ENCODE results near the gene MACROD2.

Gene MACROD2

DNA sequence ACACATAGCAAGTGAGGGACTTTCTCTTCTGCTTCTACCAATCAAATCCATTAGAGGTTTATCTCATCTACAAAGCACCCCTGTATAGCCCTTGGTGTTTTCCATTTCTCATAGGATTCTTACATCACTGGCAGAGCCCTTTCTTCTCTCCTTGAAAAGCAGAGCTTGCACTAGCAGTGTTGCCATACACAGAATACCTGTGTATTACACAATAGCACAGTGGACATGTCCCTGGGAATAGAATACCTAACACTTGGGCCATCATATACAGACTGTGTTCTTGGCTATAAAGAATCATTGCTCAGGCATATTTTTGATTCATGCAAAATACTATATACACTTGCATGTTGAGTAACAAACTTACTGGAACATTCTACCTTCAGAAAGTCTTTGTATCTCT, 1996.0 kb downstream of the MACROD2 start:
- H3K4me3 ChIP-seq (ENCODE audit: low read depth, low read length): no peak overlapping the region
- TF ChIP-seq, protein P1, sequence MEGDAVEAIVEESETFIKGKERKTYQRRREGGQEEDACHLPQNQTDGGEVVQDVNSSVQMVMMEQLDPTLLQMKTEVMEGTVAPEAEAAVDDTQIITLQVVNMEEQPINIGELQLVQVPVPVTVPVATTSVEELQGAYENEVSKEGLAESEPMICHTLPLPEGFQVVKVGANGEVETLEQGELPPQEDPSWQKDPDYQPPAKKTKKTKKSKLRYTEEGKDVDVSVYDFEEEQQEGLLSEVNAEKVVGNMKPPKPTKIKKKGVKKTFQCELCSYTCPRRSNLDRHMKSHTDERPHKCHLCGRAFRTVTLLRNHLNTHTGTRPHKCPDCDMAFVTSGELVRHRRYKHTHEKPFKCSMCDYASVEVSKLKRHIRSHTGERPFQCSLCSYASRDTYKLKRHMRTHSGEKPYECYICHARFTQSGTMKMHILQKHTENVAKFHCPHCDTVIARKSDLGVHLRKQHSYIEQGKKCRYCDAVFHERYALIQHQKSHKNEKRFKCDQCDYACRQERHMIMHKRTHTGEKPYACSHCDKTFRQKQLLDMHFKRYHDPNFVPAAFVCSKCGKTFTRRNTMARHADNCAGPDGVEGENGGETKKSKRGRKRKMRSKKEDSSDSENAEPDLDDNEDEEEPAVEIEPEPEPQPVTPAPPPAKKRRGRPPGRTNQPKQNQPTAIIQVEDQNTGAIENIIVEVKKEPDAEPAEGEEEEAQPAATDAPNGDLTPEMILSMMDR (IDR thresholded peaks at IDR 0.05; ENCODE audit: insufficient read depth, low read depth, low read length, missing control alignments): no peak
- no peak for DNase-seq (ENCODE audit: low read depth)

DNA sequence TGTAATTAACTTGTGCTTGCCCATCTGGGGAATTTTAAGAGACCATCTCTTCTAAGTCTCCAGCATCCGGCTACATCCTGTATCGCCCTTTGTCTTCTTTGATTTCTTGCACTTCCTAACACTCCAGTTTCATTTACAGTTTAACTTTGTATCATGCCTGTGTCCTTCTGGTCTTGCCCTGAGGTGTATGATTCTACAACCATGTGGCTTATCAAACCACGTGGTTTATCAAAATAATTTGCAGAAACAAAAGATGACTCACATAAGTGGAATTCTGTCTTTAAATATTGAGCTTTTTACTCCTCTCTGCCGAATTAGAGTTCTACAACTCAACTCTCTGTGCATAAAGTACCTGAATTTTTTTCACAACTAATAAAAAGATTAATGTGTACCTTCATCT, 1997.2 kb downstream of the MACROD2 start:
- DNase-seq (ENCODE audit: low read depth): no peak
- TF ChIP-seq, protein P1 (IDR thresholded peaks at IDR 0.05; ENCODE audit: insufficient read depth, low read depth, low read length, missing control alignments): no peak
- H3K4me3 ChIP-seq (ENCODE audit: low read depth, low read length): no peak overlapping the region

DNA sequence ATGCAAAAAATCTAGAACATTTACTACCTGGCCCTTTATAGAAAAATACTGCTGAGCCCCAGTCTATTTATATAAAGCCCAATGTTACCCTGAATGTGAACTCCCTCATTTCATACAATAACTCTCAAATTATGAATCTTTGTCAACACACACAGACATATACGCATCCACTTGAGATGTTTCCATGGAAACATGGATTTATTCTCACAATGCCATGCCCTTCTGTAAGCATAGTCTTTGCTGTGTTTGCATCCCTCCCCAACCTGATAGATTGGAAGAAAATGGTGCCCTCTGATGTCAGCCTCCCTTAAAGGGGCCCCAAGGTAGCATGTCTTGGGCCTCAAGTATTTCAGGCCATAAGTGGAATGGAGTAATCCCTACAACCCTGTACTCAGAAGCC, 2004.8 kb downstream of the MACROD2 start:
- TF ChIP-seq, protein P1 (IDR thresholded peaks at IDR 0.05; ENCODE audit: insufficient read depth, low read depth, low read length, missing control alignments): no peak

DNA sequence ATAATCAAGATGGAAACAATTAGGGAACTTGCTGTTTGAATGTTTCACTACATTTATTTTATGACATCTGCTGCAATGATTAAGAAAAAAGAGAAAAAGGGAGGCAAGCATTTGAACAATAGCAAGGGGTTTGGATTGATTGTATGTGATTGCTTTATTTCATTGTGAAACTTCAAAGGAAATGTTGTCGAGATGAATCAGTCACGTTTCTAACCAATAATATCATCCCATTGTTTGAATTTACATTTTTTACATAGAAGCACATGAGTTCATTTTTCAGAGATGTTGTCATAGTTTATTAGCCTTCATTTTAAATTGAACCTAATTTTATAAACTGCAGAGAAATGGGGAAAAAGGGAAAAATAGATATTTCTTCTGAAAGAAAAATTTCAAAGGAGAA, 2006.0 kb downstream of the MACROD2 start:
- H3K4me3 ChIP-seq (ENCODE audit: low read depth, low read length): no peak overlapping the region
- TF ChIP-seq, protein P1 (IDR thresholded peaks at IDR 0.05; ENCODE audit: insufficient read depth, low read depth, low read length, missing control alignments): no peak
- no peak for DNase-seq (ENCODE audit: low read depth)

More for the DNA sequence above, 2004.8 kb downstream of the MACROD2 start:
- no peak for DNase-seq (ENCODE audit: low read depth)
- H3K4me3 ChIP-seq (ENCODE audit: low read depth, low read length): no peak overlapping the region

DNA sequence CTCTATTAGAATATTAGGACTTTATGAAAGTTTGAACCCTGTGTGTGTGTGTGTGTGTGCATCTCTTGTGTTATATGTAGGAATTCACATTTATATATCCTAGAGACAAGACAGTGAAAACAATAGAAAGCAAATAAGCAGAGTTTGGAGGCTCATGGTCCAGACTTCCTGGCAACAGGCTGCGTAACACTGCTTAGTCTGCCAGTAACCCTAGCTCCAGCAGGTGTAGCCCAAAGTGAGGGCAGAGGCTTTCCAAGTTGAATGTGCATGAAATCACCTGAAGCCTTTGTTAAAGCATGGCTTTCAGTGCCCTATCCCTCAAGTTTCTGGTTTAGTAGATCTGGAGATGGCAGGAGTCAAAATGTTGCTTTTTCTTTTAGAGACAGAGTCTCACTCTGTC, 2008.0 kb downstream of the MACROD2 start:
- DNase-seq (ENCODE audit: low read depth): no peak
- TF ChIP-seq, protein P1 (IDR thresholded peaks at IDR 0.05; ENCODE audit: insufficient read depth, low read depth, low read length, missing control alignments): no peak

DNA sequence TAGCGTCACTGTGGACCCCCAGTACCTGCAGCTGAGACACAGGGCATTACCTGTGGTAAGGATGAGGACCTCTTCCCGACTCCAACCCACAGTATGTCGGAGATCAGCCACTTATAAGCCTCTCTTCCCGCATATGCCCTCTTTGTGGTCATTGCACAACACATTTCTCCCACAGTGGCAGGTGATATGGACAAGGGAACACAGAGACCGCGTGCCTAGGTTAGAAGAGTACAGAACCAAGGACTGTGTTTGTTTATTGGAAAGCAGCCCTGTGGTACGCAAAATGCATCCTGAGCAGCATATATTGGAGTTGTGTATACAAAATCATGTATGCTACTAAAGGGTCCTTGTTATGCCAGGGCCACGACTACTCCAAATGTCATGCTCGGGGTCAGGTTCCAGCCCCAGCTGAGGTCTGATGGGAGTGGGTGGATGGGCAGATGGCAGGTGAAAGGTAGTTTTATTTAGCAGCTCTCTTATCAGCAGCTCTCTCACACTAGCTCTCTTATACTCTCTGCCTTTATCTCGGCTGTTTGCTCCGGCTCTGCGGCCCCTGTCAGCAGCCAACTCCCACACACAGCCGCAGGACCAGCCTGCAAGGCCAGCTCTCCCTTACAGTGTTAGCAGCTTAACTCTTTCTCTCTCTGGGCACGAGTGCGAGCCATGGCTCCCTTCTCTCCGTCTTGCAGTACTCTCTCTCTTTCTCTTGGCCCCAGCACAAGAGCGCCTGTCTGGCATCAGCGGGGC, 2009.0 kb downstream of the MACROD2 start:
- DNase-seq (ENCODE audit: low read depth): no peak
- TF ChIP-seq, protein P1 (IDR thresholded peaks at IDR 0.05; ENCODE audit: insufficient read depth, low read depth, low read length, missing control alignments): no peak
- H3K4me3 ChIP-seq (ENCODE audit: low read depth, low read length): no peak overlapping the region

More for the DNA sequence above, 2008.0 kb downstream of the MACROD2 start:
- H3K4me3 ChIP-seq (ENCODE audit: low read depth, low read length): no peak overlapping the region
